Ovary (tissue), 3 donors: ENCODE data around the gene SERPINB4.

ENCODE experiments used
- POLR2A ChIP-seq: fragments of 450-650 bp; IDR thresholded peaks from one replicate; pipeline ENCODE4 v1.6.1; 2017; ENCODE audit warnings: antibody characterized with exemption, mild to moderate bottlenecking, moderate library complexity
- TF ChIP-seq, protein P1 (sequence below), 3 donors: fragments of 450-650 bp in 2 of 3; fragments of 200-600 bp in 1 of 3; IDR thresholded peaks; one replicate each; pipeline versions ENCODE4 v1.5.1 to v1.8.0; 2016 to 2022; ENCODE audit warnings: antibody characterized with exemption in 3 of 3, mild to moderate bottlenecking in 1 of 3
- donor health status: DM: no; HTN: no; CAD: no.

GRCh38 chr18:63679820-63680606, 36.0 kb upstream of the SERPINB4 start:
- no peak for TF ChIP-seq POLR2A
- TF ChIP-seq, protein P1, sequence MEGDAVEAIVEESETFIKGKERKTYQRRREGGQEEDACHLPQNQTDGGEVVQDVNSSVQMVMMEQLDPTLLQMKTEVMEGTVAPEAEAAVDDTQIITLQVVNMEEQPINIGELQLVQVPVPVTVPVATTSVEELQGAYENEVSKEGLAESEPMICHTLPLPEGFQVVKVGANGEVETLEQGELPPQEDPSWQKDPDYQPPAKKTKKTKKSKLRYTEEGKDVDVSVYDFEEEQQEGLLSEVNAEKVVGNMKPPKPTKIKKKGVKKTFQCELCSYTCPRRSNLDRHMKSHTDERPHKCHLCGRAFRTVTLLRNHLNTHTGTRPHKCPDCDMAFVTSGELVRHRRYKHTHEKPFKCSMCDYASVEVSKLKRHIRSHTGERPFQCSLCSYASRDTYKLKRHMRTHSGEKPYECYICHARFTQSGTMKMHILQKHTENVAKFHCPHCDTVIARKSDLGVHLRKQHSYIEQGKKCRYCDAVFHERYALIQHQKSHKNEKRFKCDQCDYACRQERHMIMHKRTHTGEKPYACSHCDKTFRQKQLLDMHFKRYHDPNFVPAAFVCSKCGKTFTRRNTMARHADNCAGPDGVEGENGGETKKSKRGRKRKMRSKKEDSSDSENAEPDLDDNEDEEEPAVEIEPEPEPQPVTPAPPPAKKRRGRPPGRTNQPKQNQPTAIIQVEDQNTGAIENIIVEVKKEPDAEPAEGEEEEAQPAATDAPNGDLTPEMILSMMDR (IDR thresholded peaks at IDR 0.05) = no peak
